Common myeloid progenitor, CD34-positive (primary cell): ENCODE data around the gene HECTD1.
A peak's percentile ranks its signal among the peaks of the same experiment; 100 is the strongest.

Experiments
- CTCF ChIA-PET: fragments of 350-600 bp; sonication (Branson Sonifier 250); formaldehyde crosslinking; loops from one replicate; lab custom pipeline; 2021; ENCODE audit warnings: antibody characterized with exemption; lab: Charles Lee
- POLR2A ChIA-PET: fragments of 350-600 bp; sonication (Branson Sonifier 250); formaldehyde crosslinking; loops from one replicate; lab custom pipeline; 2021; ENCODE audit warnings: antibody characterized with exemption; lab: Charles Lee
- DNase-seq, 3 donors: peaks; one replicate each; pipeline versions ENCODE4 v3.0.0 to v3.0.0-alpha.2; 2013
- H3K27ac ChIP-seq, 2 experiments: 1 replicate in 1 of 2; 2 replicates in 1 of 2; pipeline ENCODE4 v1.7.0; 2013; ENCODE audit warnings: inconsistent platforms in 2 of 2, low read length in 2 of 2, mild to moderate bottlenecking in 2 of 2, low read depth in 1 of 2, moderate library complexity in 1 of 2; ENCODE audit not compliant: severe bottlenecking in 2 of 2, insufficient read depth in 1 of 2, poor library complexity in 1 of 2
- H3K27me3 ChIP-seq, 5 experiments: replicated peaks in 2 of 5; 1 replicate in 3 of 5; 2 replicates in 2 of 5; pipeline versions ENCODE4 v1.6.1 to v1.7.0; 2013; ENCODE audit warnings: low read length in 4 of 5, mild to moderate bottlenecking in 2 of 5, moderate library complexity in 2 of 5, inconsistent platforms in 1 of 5; ENCODE audit not compliant: insufficient read depth in 5 of 5, control insufficient read depth in 4 of 5
- H3K36me3 ChIP-seq, 4 experiments: 1 replicate in 2 of 4; 2 replicates in 2 of 4; pipeline versions ENCODE4 v1.6.1 to v1.7.0; 2013; ENCODE audit warnings: low read length in 3 of 4, control low read depth in 1 of 4, mild to moderate bottlenecking in 1 of 4; ENCODE audit not compliant: control insufficient read depth in 4 of 4, insufficient read depth in 4 of 4
- H3K4me1 ChIP-seq, 4 experiments: 1 replicate in 3 of 4; 2 replicates in 1 of 4; pipeline versions ENCODE4 v1.6.1 to v1.7.1; 2013; ENCODE audit warnings: low read length in 3 of 4, mild to moderate bottlenecking in 3 of 4, control low read depth in 1 of 4, inconsistent platforms in 1 of 4, moderate library complexity in 1 of 4; ENCODE audit not compliant: control insufficient read depth in 4 of 4, insufficient read depth in 4 of 4; ENCODE audit errors: control extremely low read depth in 1 of 4
- H3K4me3 ChIP-seq, 7 experiments: 1 replicate in 4 of 7; 2 replicates in 3 of 7; pipeline versions ENCODE4 v1.5.1 to v1.7.0; 2013; ENCODE audit warnings: mild to moderate bottlenecking in 7 of 7, low read length in 6 of 7, moderate library complexity in 6 of 7, inconsistent platforms in 2 of 7, low read depth in 2 of 7, control low read depth in 1 of 7; ENCODE audit not compliant: insufficient read depth in 4 of 7, control insufficient read depth in 1 of 7; ENCODE audit errors: extremely low read depth in 1 of 7
- H3K9me3 ChIP-seq, 5 experiments: 1 replicate in 4 of 5; 2 replicates in 1 of 5; pipeline versions ENCODE4 v1.6.1 to v1.7.1; 2013; ENCODE audit warnings: low read length in 4 of 5, mild to moderate bottlenecking in 2 of 5, inconsistent platforms in 1 of 5, low read depth in 1 of 5, moderate library complexity in 1 of 5; ENCODE audit not compliant: control insufficient read depth in 4 of 5, insufficient read depth in 2 of 5; ENCODE audit errors: control extremely low read depth in 1 of 5
- WGBS: methylation state at CpG from one replicate; pipeline ENCODE4 v1.1.5; 2013; ENCODE audit not compliant: insufficient coverage; 5-methylcytosine and 5-hydroxymethylcytosine counted together

Gene HECTD1

GRCh38 chr14:31080056-31080455 lies 127.5 kb downstream of the HECTD1 start:
- H3K27me3 ChIP-seq, result no peaks in the 10 kb centered on the region
- CTCF ChIA-PET, result interaction anchor here (0.7 to 3.1 kb wide), 3 partner anchors 82 to 101 kb away, joined by 3 to 14 read pairs (median 5); no protein-coding TSS in a partner anchor
- no peak overlapping the region for H3K27ac ChIP-seq
- POLR2A ChIA-PET, result no interaction called here
- no peak for DNase-seq
- peaks cover 0 to 16% (median 6%) of the 10 kb centered on the region in 4 experiments for H3K36me3 ChIP-seq
- no peaks in the 10 kb centered on the region for H3K9me3 ChIP-seq
- H3K4me3 ChIP-seq, result no peak overlapping the region
- H3K4me1 ChIP-seq, result peaks cover 0 to 1% (median 0%) of the 10 kb centered on the region in 4 experiments
- WGBS, result 100% methylated on average over 2 of the region's 3 CpGs

GRCh38 chr14:31078766-31079165 lies 128.8 kb downstream of the HECTD1 start:
- no peak for DNase-seq
- ChIA-PET POLR2A (no interaction called here), CTCF (interaction anchor here (1.1 to 3.1 kb wide), 2 partner anchors 81 to 99 kb away, joined by 5 to 14 read pairs; no protein-coding TSS in a partner anchor)
- Histone ChIP-seq H3K27me3 (no peaks in the 10 kb centered on the region), H3K36me3 (peaks cover 0 to 9% (median 2%) of the 10 kb centered on the region in 4 experiments), H3K9me3 (no peaks in the 10 kb centered on the region), H3K4me3 (no peak overlapping the region), H3K27ac (no peak overlapping the region), H3K4me1 (peaks cover 0 to 1% (median 0%) of the 10 kb centered on the region in 4 experiments)
- WGBS, result no CpG with 5 or more reads among the region's 2 CpGs

GRCh38 chr14:31075144-31075543 lies 132.4 kb downstream of the HECTD1 start:
- Histone ChIP-seq H3K36me3 (peaks cover 2 to 3% (median 2%) of the 10 kb centered on the region in 4 experiments), H3K27me3 (no peaks in the 10 kb centered on the region), H3K9me3 (no peaks in the 10 kb centered on the region), H3K27ac (no peak overlapping the region), H3K4me1 (peaks cover 0 to 1% (median 0%) of the 10 kb centered on the region in 4 experiments), H3K4me3 (no peak overlapping the region)
- ChIA-PET CTCF (interaction anchor here (0.6 to 1.4 kb wide), 2 partner anchors 7 to 22 kb away, joined by 3 read pairs; no protein-coding TSS in a partner anchor), POLR2A (no interaction called here)
- DNase-seq, result no peak
- no CpG with 5 or more reads among the region's 2 CpGs for WGBS

- Histone ChIP-seq H3K27me3 (no peaks in the 10 kb centered on the region), H3K9me3 (no peaks in the 10 kb centered on the region), H3K27ac (no peak overlapping the region), H3K4me1 (peaks cover 0 to 11% (median 0%) of the 10 kb centered on the region in 4 experiments), H3K4me3 (no peak overlapping the region), H3K36me3 (peaks cover 0 to 3% (median 2%) of the 10 kb centered on the region in 4 experiments)
- no peak for DNase-seq
- WGBS, result 82% methylated on average over 1 of the region's 2 CpGs
- ChIA-PET CTCF (no interaction called here), POLR2A (no interaction called here)
Observed at GRCh38 chr14:31071151-31071550, 136.4 kb downstream of the HECTD1 start.

- no peak overlapping the region for H3K4me3 ChIP-seq
- no peaks in the 10 kb centered on the region for H3K9me3 ChIP-seq
- peaks cover under 1 to 3% (median 2%) of the 10 kb centered on the region in 4 experiments for H3K36me3 ChIP-seq
- H3K4me1 ChIP-seq, result peaks cover 0 to 11% (median 0%) of the 10 kb centered on the region in 4 experiments
- ChIA-PET CTCF (interaction anchor here (1.0 kb wide), 2 partner anchors 82 to 93 kb away, joined by 3 read pairs; no protein-coding TSS in a partner anchor), POLR2A (no interaction called here)
- DNase-seq, result no peak
- no peak overlapping the region for H3K27ac ChIP-seq
- WGBS, result 100% methylated on average over 2 of the region's 5 CpGs
- no peaks in the 10 kb centered on the region for H3K27me3 ChIP-seq
Observed at GRCh38 chr14:31070431-31070830, 137.2 kb downstream of the HECTD1 start.

GRCh38 chr14:31069343-31069742 lies 138.2 kb downstream of the HECTD1 start:
- CTCF ChIA-PET, result no interaction called here
- Histone ChIP-seq H3K27me3 (no peaks in the 10 kb centered on the region), H3K9me3 (no peaks in the 10 kb centered on the region), H3K4me3 (no peak overlapping the region), H3K27ac (no peak overlapping the region), H3K36me3 (peaks cover 0 to 3% (median 2%) of the 10 kb centered on the region in 4 experiments), H3K4me1 (peaks cover 0 to 11% (median 0%) of the 10 kb centered on the region in 4 experiments)
- 96% methylated on average over 3 of the region's 3 CpGs for WGBS
- POLR2A ChIA-PET, result no interaction called here
- no peak for DNase-seq

GRCh38 chr14:31068235-31068634 lies 139.4 kb downstream of the HECTD1 start:
- Histone ChIP-seq H3K27ac (peak overlapping the region in 1 of 2 experiments; percentile 22), H3K4me1 (peaks cover 0 to 11% (median 0%) of the 10 kb centered on the region in 4 experiments), H3K27me3 (no peaks in the 10 kb centered on the region), H3K36me3 (peaks cover 0 to 3% (median 2%) of the 10 kb centered on the region in 4 experiments), H3K9me3 (no peaks in the 10 kb centered on the region), H3K4me3 (no peak overlapping the region)
- POLR2A ChIA-PET, result no interaction called here
- peak; percentile 13 to 72 (median 58) for DNase-seq
- CTCF ChIA-PET, result interaction anchor here (0.9 to 1.2 kb wide), 3 partner anchors 9 to 87 kb away, joined by 4 read pairs; no protein-coding TSS in a partner anchor
- no CpG with 5 or more reads among the region's 1 CpG for WGBS
